ENCODE measurements around the gene SMAD9. TPM values are rescaled to one million over a fixed set of nuclear protein-coding genes. Genes with fewer than 3 reads are reported as not detected.
"Not testable (repeated sequence)": the region's sequence is repeated elsewhere in the genome, so short reads cannot be mapped to it uniquely, and the experiment has no call there.

Gene SMAD9
- total RNA-seq, 2 donors from 2014 or later: not detected

DNA sequence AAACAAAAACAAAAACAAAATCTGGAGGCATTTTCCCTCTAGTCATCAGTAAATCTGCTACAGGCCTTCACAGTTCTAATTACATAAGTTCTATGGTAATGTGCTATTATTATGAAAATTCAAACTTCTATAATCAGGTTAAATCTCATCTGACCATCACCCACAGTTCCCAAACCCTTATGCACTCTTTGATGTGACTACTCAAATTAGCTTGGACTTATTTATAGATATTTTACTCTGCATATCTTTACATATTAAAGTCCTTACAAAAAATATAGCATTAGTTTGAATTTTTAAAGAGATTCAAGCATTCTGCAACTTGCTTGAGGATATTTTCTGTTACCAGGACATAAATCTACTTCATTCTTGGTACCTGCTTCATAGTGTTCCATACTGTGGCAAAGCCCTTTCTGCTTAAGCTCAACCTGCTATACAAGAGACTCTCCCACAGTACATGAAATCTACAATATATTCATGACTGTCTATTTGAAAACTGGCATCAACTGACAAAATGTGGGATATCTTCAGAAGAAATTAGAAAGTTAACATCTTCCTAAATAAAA is 22.9 kb downstream of the SMAD9 start:
- Mint-ChIP-seq H3K36me3 (no peaks in the 10 kb centered on the region), H3K27ac (no peak overlapping the region), H3K4me1 (ENCODE audit: low read depth in 2 of 2) (no peaks in the 10 kb centered on the region), H3K27me3 (peaks cover 32 to 55% of the 10 kb centered on the region in 2 donors), H3K9me3 (no peaks in the 10 kb centered on the region), H3K4me3 (no peak overlapping the region)
- DNase-seq (ENCODE audit: low spot score) (no peak), ATAC-seq (no peak)

DNA sequence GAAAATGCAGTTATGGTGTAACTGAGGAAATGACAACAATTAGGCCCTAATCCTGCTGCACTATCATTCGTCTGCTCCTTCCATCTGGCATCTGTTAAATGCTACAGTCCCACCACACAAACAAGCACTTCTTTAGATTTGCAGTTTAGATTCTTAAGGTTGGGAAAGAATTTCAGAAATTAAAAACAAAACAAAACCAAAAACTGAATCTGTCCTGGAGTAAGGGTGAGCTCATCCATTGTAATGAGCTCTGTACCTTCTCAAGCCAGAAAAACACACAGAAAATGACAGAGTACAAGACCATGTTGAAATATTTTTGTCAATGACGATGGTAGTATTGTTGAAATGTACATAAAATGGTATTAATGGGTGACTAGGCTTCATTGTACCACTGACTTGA is 28.3 kb downstream of the SMAD9 start:
- ATAC-seq: no peak

GRCh38 chr13:36888645-36889044 is 31.4 kb downstream of the SMAD9 start:
- Mint-ChIP-seq H3K9me3 (no peaks in the 10 kb centered on the region), H3K36me3 (no peaks in the 10 kb centered on the region), H3K4me3 (no peak overlapping the region), H3K27ac (no peak overlapping the region), H3K27me3 (peaks cover 18 to 41% of the 10 kb centered on the region in 2 donors), H3K4me1 (ENCODE audit: low read depth in 2 of 2) (no peaks in the 10 kb centered on the region)
- ATAC-seq: no peak
- DNase-seq (ENCODE audit: low spot score): no peak

More for the DNA sequence above, 28.3 kb downstream of the SMAD9 start:
- no peak overlapping the region for H3K27ac Mint-ChIP-seq
- H3K27me3 Mint-ChIP-seq: peaks cover 27 to 48% of the 10 kb centered on the region in 2 donors
- no peaks in the 10 kb centered on the region for H3K4me1 Mint-ChIP-seq (ENCODE audit: low read depth in 2 of 2)
- DNase-seq (ENCODE audit: low spot score): no peak
- no peak overlapping the region for H3K4me3 Mint-ChIP-seq
- H3K36me3 Mint-ChIP-seq: no peaks in the 10 kb centered on the region
- no peaks in the 10 kb centered on the region for H3K9me3 Mint-ChIP-seq

DNA sequence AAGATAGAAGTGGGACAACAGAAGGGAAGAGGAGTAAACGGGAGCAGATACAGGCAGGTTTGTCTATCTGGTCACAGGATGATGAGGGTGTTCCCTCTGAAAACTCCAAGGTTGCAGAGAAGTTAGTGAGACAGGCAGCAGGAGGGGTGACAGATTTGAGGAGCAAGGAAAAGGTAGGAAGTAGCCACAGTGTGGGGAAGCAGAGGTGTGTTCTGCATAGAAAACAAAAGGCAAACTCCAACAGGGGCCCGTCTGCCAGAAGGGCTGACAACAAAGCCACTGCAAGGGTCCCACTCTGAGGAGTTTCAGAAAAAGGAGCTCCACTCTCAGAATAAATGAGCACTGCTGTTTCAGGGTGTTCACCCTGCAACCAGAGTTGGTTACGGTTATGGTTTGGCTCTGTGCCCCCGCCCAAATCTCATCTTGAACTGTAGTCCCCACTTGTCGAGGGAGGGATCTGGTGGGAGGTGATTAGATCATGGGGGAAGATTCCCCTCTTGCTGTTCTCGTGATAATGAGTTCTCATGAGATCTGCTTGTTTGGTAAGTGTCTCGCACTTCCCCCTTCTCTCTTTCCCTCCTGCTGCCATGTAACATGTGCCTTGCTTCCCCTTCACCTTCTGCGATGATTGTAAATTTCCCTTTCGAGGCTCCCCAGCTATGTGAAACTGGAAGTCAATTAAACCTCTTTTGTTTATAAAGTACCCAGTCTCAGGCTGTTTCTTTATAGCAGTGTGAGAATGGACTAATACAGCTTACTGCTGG is 32.1 kb downstream of the SMAD9 start:
- no peak for DNase-seq (ENCODE audit: low spot score)
- Mint-ChIP-seq H3K9me3 (no peaks in the 10 kb centered on the region), H3K4me3 (no peak overlapping the region), H3K27me3 (peaks cover 20 to 41% of the 10 kb centered on the region in 2 donors), H3K27ac (no peak overlapping the region), H3K36me3 (no peaks in the 10 kb centered on the region), H3K4me1 (ENCODE audit: low read depth in 2 of 2) (no peaks in the 10 kb centered on the region)
- ATAC-seq: no peak

DNA sequence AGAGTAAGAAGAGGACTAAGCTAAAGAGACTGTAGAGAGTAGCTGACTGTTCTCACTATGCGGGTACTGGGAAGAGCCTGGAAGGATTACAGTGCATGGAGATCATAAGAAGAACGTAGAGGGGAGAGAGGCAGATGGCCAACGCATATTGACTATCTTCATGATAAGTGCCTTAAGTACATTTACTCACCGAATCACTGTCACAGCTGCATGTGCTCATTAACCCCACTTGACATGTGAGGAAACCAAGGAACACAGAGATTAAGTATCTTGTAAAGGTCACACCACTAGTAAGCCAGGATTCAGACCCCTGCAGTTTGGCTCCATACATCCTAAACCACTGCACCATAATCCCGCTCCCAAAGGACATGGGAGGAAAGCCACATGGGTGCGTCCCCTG is 34.1 kb downstream of the SMAD9 start:
- H3K4me1 Mint-ChIP-seq (ENCODE audit: low read depth in 2 of 2): no peaks in the 10 kb centered on the region
- no peak for ATAC-seq

GRCh38 chr13:36884235-36884634 is 35.8 kb downstream of the SMAD9 start:
- Mint-ChIP-seq H3K27me3 (peaks cover 17 to 42% of the 10 kb centered on the region in 2 donors), H3K36me3 (no peaks in the 10 kb centered on the region), H3K27ac (no peak overlapping the region), H3K9me3 (no peaks in the 10 kb centered on the region), H3K4me1 (ENCODE audit: low read depth in 2 of 2) (no peaks in the 10 kb centered on the region), H3K4me3 (no peak overlapping the region)
- no peak for ATAC-seq
- DNase-seq (ENCODE audit: low spot score): no peak

More for the DNA sequence above, 34.1 kb downstream of the SMAD9 start:
- peaks cover 19 to 37% of the 10 kb centered on the region in 2 donors for H3K27me3 Mint-ChIP-seq
- no peak overlapping the region for H3K4me3 Mint-ChIP-seq
- DNase-seq (ENCODE audit: low spot score): no peak
- no peak overlapping the region for H3K27ac Mint-ChIP-seq
- no peaks in the 10 kb centered on the region for H3K9me3 Mint-ChIP-seq
- H3K36me3 Mint-ChIP-seq: no peaks in the 10 kb centered on the region

GRCh38 chr13:36883824-36884223 is 36.2 kb downstream of the SMAD9 start:
- Mint-ChIP-seq H3K27me3 (peaks cover 21 to 44% of the 10 kb centered on the region in 2 donors), H3K4me1 (ENCODE audit: low read depth in 2 of 2) (no peaks in the 10 kb centered on the region), H3K4me3 (no peak overlapping the region), H3K27ac (no peak overlapping the region), H3K9me3 (no peaks in the 10 kb centered on the region), H3K36me3 (no peaks in the 10 kb centered on the region)
- no peak for DNase-seq (ENCODE audit: low spot score)
- no peak for ATAC-seq

GRCh38 chr13:36883392-36883791 is 36.6 kb downstream of the SMAD9 start:
- H3K36me3 Mint-ChIP-seq; H3K27ac Mint-ChIP-seq; H3K9me3 Mint-ChIP-seq; H3K4me3 Mint-ChIP-seq; ATAC-seq; DNase-seq (ENCODE audit: low spot score); H3K4me1 Mint-ChIP-seq (ENCODE audit: low read depth in 2 of 2): not testable (repeated sequence)
- H3K27me3 Mint-ChIP-seq: peaks cover 21 to 41% of the 10 kb centered on the region in 2 donors

DNA sequence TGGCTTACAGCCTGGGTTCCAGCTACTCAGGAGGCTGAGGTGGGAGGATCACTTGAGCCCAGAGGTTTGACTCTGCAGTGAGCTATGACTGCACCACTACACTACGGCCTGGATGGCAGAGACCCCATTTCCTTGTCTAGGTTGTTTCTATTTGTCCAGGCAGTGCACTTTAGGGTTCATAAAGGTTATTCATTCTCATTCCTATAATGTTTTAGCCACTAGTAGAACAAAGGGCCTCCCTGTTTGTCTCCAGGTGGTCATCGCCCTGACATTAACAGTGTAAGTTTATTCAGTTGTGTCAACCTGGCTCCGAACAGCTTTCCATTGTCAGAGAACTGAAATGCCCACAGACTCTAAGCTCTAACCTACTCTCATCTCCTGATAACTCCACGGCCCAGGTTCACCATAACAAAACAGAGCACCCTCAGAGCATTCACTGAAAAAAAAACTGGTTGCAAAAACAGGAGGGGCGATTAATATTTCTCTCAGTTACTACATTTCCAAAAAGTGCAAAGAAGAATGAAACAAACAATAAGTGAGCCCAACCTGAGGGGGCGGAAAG is 37.1 kb downstream of the SMAD9 start:
- no peak for ATAC-seq
- no peaks in the 10 kb centered on the region for H3K36me3 Mint-ChIP-seq
- H3K9me3 Mint-ChIP-seq: no peaks in the 10 kb centered on the region

DNA sequence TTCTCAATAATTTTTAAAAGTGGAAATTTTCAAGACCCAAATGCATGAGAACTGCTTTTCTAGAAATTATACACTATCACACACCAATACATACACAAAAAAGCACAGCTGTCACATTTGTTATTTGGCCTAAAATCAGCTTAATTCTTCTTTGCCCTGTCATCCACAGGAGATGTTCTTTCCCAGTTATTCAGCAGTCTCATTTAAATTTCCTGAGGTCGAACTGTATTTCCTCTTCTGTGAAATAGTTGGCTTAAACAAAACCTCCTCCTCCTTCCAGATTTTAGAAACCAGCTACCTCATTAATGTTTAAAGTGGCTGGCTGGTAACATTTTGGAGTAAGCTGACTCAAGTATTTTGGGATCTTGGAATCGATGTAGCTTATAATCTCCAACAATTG is 39.1 kb downstream of the SMAD9 start:
- H3K27me3 Mint-ChIP-seq: peaks cover 9 to 26% of the 10 kb centered on the region in 2 donors
- no peak for DNase-seq (ENCODE audit: low spot score)
- no peak overlapping the region for H3K27ac Mint-ChIP-seq
- H3K4me3 Mint-ChIP-seq: no peak overlapping the region
- no peak for ATAC-seq
- H3K36me3 Mint-ChIP-seq: no peaks in the 10 kb centered on the region
- H3K4me1 Mint-ChIP-seq (ENCODE audit: low read depth in 2 of 2): no peaks in the 10 kb centered on the region
- no peaks in the 10 kb centered on the region for H3K9me3 Mint-ChIP-seq

More for the DNA sequence above, 37.1 kb downstream of the SMAD9 start:
- Mint-ChIP-seq H3K4me3 (no peak overlapping the region), H3K4me1 (ENCODE audit: low read depth in 2 of 2) (no peaks in the 10 kb centered on the region), H3K27ac (no peak overlapping the region), H3K27me3 (peaks cover 19 to 39% of the 10 kb centered on the region in 2 donors)
- no peak for DNase-seq (ENCODE audit: low spot score)

DNA sequence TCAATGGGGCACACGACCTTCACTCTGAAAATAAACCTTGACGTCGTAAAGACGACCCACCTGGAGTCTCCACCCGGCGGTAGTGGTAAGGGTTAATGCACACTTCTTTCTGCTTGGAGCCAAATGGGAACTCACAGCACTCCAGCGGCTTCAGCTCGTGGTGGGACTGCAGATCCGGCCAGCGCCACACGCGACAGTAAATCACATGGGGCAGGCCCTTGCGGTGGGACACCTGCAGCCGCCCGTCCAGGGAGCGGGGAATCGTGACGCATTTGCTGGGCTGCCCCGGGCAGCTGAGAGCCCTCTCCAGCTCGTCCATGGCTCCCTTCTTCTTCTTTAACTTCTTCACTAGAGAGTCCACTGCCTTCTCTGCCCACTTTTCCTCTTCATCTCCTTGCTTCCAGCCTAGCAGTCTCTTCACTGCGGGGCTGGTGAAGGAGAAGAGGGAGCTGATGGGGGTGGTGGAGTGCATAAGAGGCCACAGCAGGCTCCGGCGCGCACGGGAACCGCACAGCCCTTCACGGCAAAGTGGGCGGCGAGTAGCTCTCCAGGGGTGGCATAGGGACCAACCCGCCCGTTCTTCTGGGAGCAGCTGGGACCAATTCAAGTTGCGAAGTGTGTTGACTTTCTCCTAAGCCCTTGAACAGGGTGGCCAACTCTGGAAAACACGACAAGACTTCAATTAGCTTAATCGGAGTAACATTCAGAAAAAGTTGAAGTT is 40.7 kb downstream of the SMAD9 start:
- DNase-seq (ENCODE audit: low spot score) (no peak), ATAC-seq (no peak)
- no peak overlapping the region for H3K4me3 Mint-ChIP-seq
- no peaks in the 10 kb centered on the region for H3K4me1 Mint-ChIP-seq (ENCODE audit: low read depth in 2 of 2)
- no peaks in the 10 kb centered on the region for H3K36me3 Mint-ChIP-seq
- peaks cover 11 to 25% of the 10 kb centered on the region in 2 donors for H3K27me3 Mint-ChIP-seq
- H3K27ac Mint-ChIP-seq: no peak overlapping the region
- no peaks in the 10 kb centered on the region for H3K9me3 Mint-ChIP-seq

DNA sequence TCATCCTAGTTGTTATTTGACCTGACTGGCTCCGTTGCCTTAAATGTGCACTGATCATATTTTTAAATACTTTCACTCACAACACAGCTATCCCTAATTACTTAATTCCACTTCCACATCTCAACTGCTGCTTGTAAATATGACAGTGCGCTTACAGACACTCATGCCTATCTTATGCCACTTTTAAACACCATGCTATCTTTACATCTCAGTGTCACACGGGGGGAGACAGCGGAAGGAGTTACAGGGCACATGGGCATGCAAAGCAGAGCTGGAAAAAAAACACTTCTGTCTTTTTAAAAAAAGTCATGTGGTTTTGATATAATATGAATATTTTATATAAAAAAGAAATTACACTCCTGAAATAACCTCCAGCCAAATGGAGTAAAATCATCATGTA is 44.1 kb downstream of the SMAD9 start:
- Mint-ChIP-seq H3K4me3 (no peak overlapping the region), H3K9me3 (no peaks in the 10 kb centered on the region), H3K27ac (no peak overlapping the region), H3K36me3 (no peaks in the 10 kb centered on the region), H3K4me1 (ENCODE audit: low read depth in 2 of 2) (no peaks in the 10 kb centered on the region), H3K27me3 (peaks cover 14 to 30% of the 10 kb centered on the region in 2 donors)
- DNase-seq (ENCODE audit: low spot score) (no peak), ATAC-seq (no peak)

GRCh38 chr13:36875431-36875830 is 44.6 kb downstream of the SMAD9 start:
- Mint-ChIP-seq H3K36me3 (no peaks in the 10 kb centered on the region), H3K27ac (no peak overlapping the region), H3K4me1 (ENCODE audit: low read depth in 2 of 2) (no peaks in the 10 kb centered on the region), H3K9me3 (no peaks in the 10 kb centered on the region), H3K4me3 (no peak overlapping the region), H3K27me3 (peaks cover 12 to 29% of the 10 kb centered on the region in 2 donors)
- ATAC-seq (no peak), DNase-seq (ENCODE audit: low spot score) (no peak)

DNA sequence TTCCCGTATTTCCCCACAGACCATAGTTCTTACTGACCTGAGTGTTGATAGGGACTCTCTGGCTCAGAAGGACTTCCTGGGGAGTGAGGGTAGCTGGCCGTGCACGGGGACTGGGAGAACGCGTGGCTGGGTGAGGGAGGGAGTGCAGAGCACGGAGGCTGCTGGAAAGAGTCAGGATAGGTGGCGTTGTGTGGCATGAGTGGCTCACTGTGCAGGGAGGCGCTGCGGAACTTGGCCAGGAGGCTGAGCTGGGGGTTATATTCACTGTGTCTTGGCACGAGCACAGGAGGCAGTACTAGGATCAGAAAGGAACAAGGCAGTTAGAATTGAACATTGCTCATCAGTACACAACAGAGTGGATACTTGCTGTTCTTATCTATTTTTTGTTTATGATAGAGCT is 47.4 kb downstream of the SMAD9 start:
- H3K36me3 Mint-ChIP-seq: no peaks in the 10 kb centered on the region
- no peak overlapping the region for H3K4me3 Mint-ChIP-seq
- H3K27ac Mint-ChIP-seq: no peak overlapping the region
- H3K27me3 Mint-ChIP-seq: peaks cover 8 to 24% of the 10 kb centered on the region in 2 donors
- ATAC-seq: no peak
- no peak for DNase-seq (ENCODE audit: low spot score)
- no peaks in the 10 kb centered on the region for H3K4me1 Mint-ChIP-seq (ENCODE audit: low read depth in 2 of 2)
- no peaks in the 10 kb centered on the region for H3K9me3 Mint-ChIP-seq
